Natural killer cell (primary cell): ENCODE data around the gene MRPS18A. TPM values are rescaled to one million over a fixed set of nuclear protein-coding genes. Genes with fewer than 3 reads are reported as not detected.

ENCODE experiments used
- ATAC-seq, 3 donors: fragments of 150-1000 bp in 2 of 3; fragments of 200-7000 bp in 1 of 3; cut with Tn5 transposase; 1 replicate in 1 of 3; 2 replicates in 2 of 3; pipeline ENCODE4 v1.10.0; 2021; ENCODE audit warnings: mild to moderate bottlenecking in 2 of 3, moderate library complexity in 2 of 3
- DNase-seq, 2 donors: peaks; one replicate each; pipeline versions ENCODE4 v3.0.0 to v3.0.0-alpha.2; 2013 to 2021; ENCODE audit warnings: mixed read lengths in 1 of 2
- H3K27ac ChIP-seq: one replicate; pipeline ENCODE4 v1.5.1; 2013; ENCODE audit warnings: mild to moderate bottlenecking, low read length
- H3K27me3 ChIP-seq: one replicate; pipeline ENCODE4 v1.6.1; 2013; ENCODE audit warnings: low read length; ENCODE audit not compliant: control insufficient read depth, insufficient read depth
- H3K36me3 ChIP-seq: one replicate; pipeline ENCODE4 v1.6.1; 2013; ENCODE audit warnings: low read length; ENCODE audit not compliant: control insufficient read depth, insufficient read depth
- H3K4me1 ChIP-seq: one replicate; pipeline ENCODE4 v1.6.1; 2013; ENCODE audit warnings: low read length; ENCODE audit not compliant: control insufficient read depth, insufficient read depth
- H3K4me3 ChIP-seq: one replicate; pipeline ENCODE4 v1.5.1; 2013; ENCODE audit warnings: low read length
- H3K9me3 ChIP-seq: one replicate; pipeline ENCODE4 v1.6.1; 2013; ENCODE audit warnings: low read length; ENCODE audit not compliant: control insufficient read depth, insufficient read depth
- H3K27ac Mint-ChIP-seq, 2 donors: one replicate each; pipeline ENCODE4 v1.8.0; 2022; ENCODE audit warnings: mild to moderate bottlenecking in 2 of 2, mixed read lengths in 2 of 2, moderate library complexity in 1 of 2
- H3K27me3 Mint-ChIP-seq, 2 donors: one replicate each; pipeline ENCODE4 v1.8.0; 2022; ENCODE audit warnings: low read depth in 2 of 2, mixed read lengths in 2 of 2
- H3K36me3 Mint-ChIP-seq: one replicate; pipeline ENCODE4 v1.8.0; 2022; ENCODE audit warnings: mixed read lengths
- H3K4me1 Mint-ChIP-seq, 2 donors: one replicate each; pipeline ENCODE4 v1.8.0; 2022; ENCODE audit warnings: mixed read lengths in 2 of 2
- H3K4me3 Mint-ChIP-seq: one replicate; pipeline ENCODE4 v1.8.0; 2022; ENCODE audit warnings: mild to moderate bottlenecking, moderate library complexity, mixed read lengths
- H3K9me3 Mint-ChIP-seq, 2 donors: one replicate each; pipeline ENCODE4 v1.8.0; 2022; ENCODE audit warnings: mixed read lengths in 2 of 2
- WGBS: methylation state at CpG from one replicate; pipeline ENCODE4 v1.1.7; 2013; ENCODE audit warnings: missing lambda C conversion rate; ENCODE audit not compliant: insufficient coverage; 5-methylcytosine and 5-hydroxymethylcytosine counted together
- intact Hi-C: fragments of 100-400 bp; cut with micrococcal nuclease; formaldehyde crosslinking; loops from one replicate; pipeline ENCODE4 v1.14.2; 2022
- total RNA-seq, 4 donors: library from RNA; stranded (reverse); fragments of 120-200 nt in 1 of 4; gene quantifications; one replicate each; pipeline versions ENCODE4 v1.2.3 to v1.2.4, GENCODE V29; 2013 to 2022
- TF ChIP-seq, protein P1 (sequence below): fragments of 200-600 bp; IDR thresholded peaks from one replicate; pipeline ENCODE4 v1.8.0; 2022; ENCODE audit warnings: antibody characterized with exemption

Gene MRPS18A
- total RNA-seq, 3 donors from 2014 or later (not counting 1 experiment from before 2014, with no cell fraction given) = 29.0 to 39.8 (median 33.1) TPM

DNA sequence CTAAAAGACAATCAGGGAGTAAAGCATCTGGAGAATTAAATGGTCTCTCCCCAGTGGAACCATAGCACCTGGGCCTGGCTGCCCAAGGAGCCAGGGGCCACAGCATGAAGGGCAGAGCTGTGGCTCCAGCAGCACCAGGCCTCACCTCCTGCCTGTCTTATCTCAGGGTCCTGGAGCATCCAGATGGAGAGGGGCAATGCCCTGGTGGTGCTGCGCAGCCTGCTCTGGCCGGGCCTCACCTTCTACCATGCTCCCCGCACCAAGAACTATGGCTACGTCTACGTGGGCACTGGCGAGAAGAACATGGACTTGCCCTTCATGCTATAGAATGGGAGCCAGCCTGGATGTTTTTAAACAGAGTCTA, 17.0 kb downstream of the MRPS18A start:
- no peaks in the 10 kb centered on the region for H3K27me3 Mint-ChIP-seq
- TF ChIP-seq, protein P1, sequence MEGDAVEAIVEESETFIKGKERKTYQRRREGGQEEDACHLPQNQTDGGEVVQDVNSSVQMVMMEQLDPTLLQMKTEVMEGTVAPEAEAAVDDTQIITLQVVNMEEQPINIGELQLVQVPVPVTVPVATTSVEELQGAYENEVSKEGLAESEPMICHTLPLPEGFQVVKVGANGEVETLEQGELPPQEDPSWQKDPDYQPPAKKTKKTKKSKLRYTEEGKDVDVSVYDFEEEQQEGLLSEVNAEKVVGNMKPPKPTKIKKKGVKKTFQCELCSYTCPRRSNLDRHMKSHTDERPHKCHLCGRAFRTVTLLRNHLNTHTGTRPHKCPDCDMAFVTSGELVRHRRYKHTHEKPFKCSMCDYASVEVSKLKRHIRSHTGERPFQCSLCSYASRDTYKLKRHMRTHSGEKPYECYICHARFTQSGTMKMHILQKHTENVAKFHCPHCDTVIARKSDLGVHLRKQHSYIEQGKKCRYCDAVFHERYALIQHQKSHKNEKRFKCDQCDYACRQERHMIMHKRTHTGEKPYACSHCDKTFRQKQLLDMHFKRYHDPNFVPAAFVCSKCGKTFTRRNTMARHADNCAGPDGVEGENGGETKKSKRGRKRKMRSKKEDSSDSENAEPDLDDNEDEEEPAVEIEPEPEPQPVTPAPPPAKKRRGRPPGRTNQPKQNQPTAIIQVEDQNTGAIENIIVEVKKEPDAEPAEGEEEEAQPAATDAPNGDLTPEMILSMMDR = no peak
- H3K4me3 ChIP-seq = no peak overlapping the region
- no peaks in the 10 kb centered on the region for H3K36me3 Mint-ChIP-seq
- ATAC-seq (no peak), DNase-seq (no peak)
- no peaks in the 10 kb centered on the region for H3K27me3 ChIP-seq
- 96% methylated on average over 6 of the region's 6 CpGs for WGBS
- no peak overlapping the region for H3K27ac Mint-ChIP-seq
- no peak overlapping the region for H3K4me3 Mint-ChIP-seq
- no peaks in the 10 kb centered on the region for H3K9me3 ChIP-seq
- H3K27ac ChIP-seq = no peak overlapping the region
- H3K9me3 Mint-ChIP-seq = no peaks in the 10 kb centered on the region
- H3K4me1 Mint-ChIP-seq = peaks cover 6 to 14% of the 10 kb centered on the region in 2 donors
- H3K36me3 ChIP-seq = peaks cover 39% of the 10 kb centered on the region
- peaks cover 17% of the 10 kb centered on the region for H3K4me1 ChIP-seq
- intact Hi-C loops = no loop called here

DNA sequence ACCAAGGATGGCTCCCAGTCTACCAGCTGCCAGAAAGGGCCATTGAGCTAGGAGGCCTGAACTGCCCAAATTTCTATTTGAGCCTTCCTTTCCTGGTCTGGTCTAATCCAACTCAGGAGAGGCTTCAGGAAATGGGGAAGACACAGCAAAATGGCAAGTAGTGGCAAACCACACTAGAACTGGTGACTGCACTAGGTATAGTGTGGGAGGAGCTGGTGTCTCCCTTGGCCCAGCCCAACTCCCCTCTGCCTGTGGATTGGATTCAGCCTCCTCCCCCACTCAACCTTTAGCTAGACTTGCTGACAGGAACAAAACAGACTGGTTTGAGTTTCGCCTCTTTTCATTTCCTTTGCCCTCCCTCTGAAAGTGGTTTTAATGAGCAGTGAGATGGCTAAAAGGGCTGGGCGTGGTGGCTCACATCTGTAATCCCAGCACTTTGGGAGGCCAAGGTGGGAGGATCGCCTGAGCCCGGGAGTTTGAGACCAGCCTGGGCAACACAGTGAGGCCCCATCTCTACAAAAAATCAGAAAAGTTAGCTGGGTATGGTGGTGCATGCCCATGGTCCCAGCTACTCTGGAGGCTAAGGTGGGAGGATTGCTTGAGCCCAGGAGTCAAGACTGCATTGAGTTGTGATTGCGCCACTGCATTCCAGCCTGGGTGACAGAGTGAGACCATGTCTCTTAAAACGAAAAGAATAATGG, 17.5 kb downstream of the MRPS18A start:
- Histone ChIP-seq H3K4me3 (no peak overlapping the region), H3K9me3 (no peaks in the 10 kb centered on the region), H3K36me3 (peaks cover 34% of the 10 kb centered on the region), H3K27ac (no peak overlapping the region), H3K4me1 (peaks cover 17% of the 10 kb centered on the region), H3K27me3 (no peaks in the 10 kb centered on the region)
- Mint-ChIP-seq H3K4me3 (no peak overlapping the region), H3K4me1 (peaks cover 6 to 14% of the 10 kb centered on the region in 2 donors), H3K36me3 (no peaks in the 10 kb centered on the region), H3K27ac (no peak overlapping the region), H3K27me3 (no peaks in the 10 kb centered on the region), H3K9me3 (no peaks in the 10 kb centered on the region)
- DNase-seq (peak in 1 of 2 donors; percentile 16), ATAC-seq (no peak)
- TF ChIP-seq, protein P1 = no peak
- WGBS = 89% methylated on average over 6 of the region's 6 CpGs
- intact Hi-C loops = loop anchor here (5.0 kb wide), 1 partner anchor 102 kb away; the partner anchor contains the start of gene VEGFA

- peaks cover 26% of the 10 kb centered on the region for H3K36me3 ChIP-seq
- TF ChIP-seq, protein P1 = no peak
- H3K27ac ChIP-seq = no peak overlapping the region
- intact Hi-C loops = loop anchor here (5.0 kb wide), 1 partner anchor 103 kb away; the partner anchor contains the start of gene VEGFA
- H3K9me3 ChIP-seq = no peaks in the 10 kb centered on the region
- H3K27me3 ChIP-seq = no peaks in the 10 kb centered on the region
- Mint-ChIP-seq H3K36me3 (no peaks in the 10 kb centered on the region), H3K4me3 (no peak overlapping the region), H3K4me1 (peaks cover 6 to 14% of the 10 kb centered on the region in 2 donors), H3K9me3 (no peaks in the 10 kb centered on the region), H3K27ac (no peak overlapping the region), H3K27me3 (no peaks in the 10 kb centered on the region)
- peaks cover 17% of the 10 kb centered on the region for H3K4me1 ChIP-seq
- 89% methylated on average over 15 of the region's 15 CpGs for WGBS
- no peak overlapping the region for H3K4me3 ChIP-seq
- DNase-seq = no peak
- no peak for ATAC-seq
Observed at GRCh38 chr6:43669050-43669921, 18.3 kb downstream of the MRPS18A start.
